Measurements from ENCODE around the gene NEURL1.

The NEURL1 gene

DNA sequence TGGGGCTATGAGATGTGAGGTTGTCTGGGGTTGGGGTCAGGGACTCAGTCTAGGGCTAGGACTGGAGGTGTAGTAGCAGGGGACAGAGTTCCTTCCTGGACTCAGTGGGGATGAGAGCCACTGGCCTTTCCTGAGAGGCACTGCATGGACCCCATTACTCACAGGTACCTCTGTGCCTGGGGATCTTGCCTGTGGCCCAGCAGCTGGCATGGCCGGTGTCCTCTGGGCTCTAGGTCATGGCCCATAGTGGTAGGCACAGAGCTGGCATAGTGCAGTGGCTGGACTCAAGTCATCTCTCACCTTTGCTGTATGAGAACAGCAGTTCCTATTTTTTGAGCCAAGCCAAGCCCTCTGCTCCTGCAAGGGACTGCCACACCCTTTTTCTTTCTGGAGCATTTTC, 51.9 kb downstream of the NEURL1 start:
- Histone ChIP-seq H3K27ac (ENCODE audit: insufficient read depth, low read length, poor library complexity, severe bottlenecking) (no peak overlapping the region), H3K9me3 (ENCODE audit: control insufficient read depth, low read length) (no peaks in the 10 kb centered on the region), H3K27me3 (replicated peaks; ENCODE audit: control insufficient read depth, insufficient read depth, low read length, poor library complexity, severe bottlenecking) (no peaks in the 10 kb centered on the region), H3K4me1 (ENCODE audit: control insufficient read depth, insufficient read depth, low read length, poor library complexity, severe bottlenecking) (peaks cover 2% of the 10 kb centered on the region), H3K4me3 (ENCODE audit: insufficient read depth, low read depth, low read length, poor library complexity, severe bottlenecking) (no peak overlapping the region), H3K36me3 (ENCODE audit: control insufficient read depth, insufficient read depth, low read length) (no peaks in the 10 kb centered on the region)
- DNase-seq: no peak

DNA sequence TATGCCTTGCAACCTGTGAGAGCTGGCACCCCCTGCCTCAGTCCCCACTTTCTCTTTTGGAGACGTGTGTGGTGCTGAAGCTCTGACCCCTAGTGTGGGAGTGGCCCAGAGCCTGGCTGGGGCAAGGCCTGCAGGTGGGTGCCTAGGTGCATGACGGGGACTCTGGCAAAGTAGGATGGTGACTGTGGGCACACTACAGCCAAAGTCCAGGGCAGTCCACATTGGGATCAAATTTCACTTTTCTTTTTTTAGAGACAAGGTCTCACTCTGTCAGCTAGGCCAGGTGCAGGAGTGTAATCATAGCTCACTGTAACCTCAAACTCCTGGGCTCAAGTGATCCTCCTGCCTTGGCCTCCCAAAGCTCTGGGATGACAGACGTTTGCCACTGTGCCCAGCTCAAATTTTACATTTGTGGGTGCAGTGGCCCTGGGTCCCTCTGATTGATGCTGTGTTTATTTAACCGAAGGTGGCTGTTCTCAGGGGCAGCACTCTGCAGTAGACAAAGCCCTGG, 52.3 kb downstream of the NEURL1 start:
- H3K36me3 ChIP-seq (ENCODE audit: control insufficient read depth, insufficient read depth, low read length): no peaks in the 10 kb centered on the region
- peaks cover 2% of the 10 kb centered on the region for H3K4me1 ChIP-seq (ENCODE audit: control insufficient read depth, insufficient read depth, low read length, poor library complexity, severe bottlenecking)
- no peaks in the 10 kb centered on the region for H3K9me3 ChIP-seq (ENCODE audit: control insufficient read depth, low read length)
- H3K4me3 ChIP-seq (ENCODE audit: insufficient read depth, low read depth, low read length, poor library complexity, severe bottlenecking): no peak overlapping the region
- no peak for DNase-seq
- no peak overlapping the region for H3K27ac ChIP-seq (ENCODE audit: insufficient read depth, low read length, poor library complexity, severe bottlenecking)
- H3K27me3 ChIP-seq (replicated peaks; ENCODE audit: control insufficient read depth, insufficient read depth, low read length, poor library complexity, severe bottlenecking): no peaks in the 10 kb centered on the region

- Histone ChIP-seq H3K27me3 (replicated peaks; ENCODE audit: control insufficient read depth, insufficient read depth, low read length, poor library complexity, severe bottlenecking) (no peaks in the 10 kb centered on the region), H3K36me3 (ENCODE audit: control insufficient read depth, insufficient read depth, low read length) (no peaks in the 10 kb centered on the region), H3K27ac (ENCODE audit: insufficient read depth, low read length, poor library complexity, severe bottlenecking) (no peak overlapping the region), H3K4me3 (ENCODE audit: insufficient read depth, low read depth, low read length, poor library complexity, severe bottlenecking) (no peak overlapping the region), H3K9me3 (ENCODE audit: control insufficient read depth, low read length) (no peaks in the 10 kb centered on the region), H3K4me1 (ENCODE audit: control insufficient read depth, insufficient read depth, low read length, poor library complexity, severe bottlenecking) (peaks cover 2% of the 10 kb centered on the region)
- DNase-seq: no peak
Observed at GRCh38 chr10:103546401-103546800, 52.9 kb downstream of the NEURL1 start.

DNA sequence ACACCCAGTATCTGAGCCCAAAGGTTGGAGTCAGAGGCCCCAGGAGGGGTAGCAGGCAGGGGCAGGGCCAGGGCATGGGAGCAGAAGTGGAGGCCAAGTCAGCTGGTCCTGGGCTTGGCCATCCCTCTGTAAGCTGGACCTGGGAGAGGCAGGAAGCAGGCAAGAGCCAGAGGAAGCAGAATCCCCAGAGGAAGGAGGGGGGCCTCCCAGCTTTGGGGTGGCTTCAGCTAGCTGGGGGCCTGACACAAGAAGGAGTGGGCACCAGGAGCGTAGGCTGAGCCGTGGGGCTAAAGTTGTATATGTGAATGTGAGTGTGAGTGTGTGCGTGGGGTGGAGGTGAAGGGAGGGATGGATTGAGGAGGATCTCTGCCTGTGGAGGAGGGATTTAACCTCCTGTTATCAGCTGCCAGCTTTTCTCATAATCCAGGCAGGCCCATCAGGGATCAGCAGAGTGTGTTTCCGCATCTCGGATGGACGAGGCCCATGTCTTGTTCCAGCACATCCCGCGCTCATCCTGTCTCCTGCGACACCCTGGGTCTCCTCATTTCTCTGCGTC, 54.0 kb downstream of the NEURL1 start:
- Histone ChIP-seq H3K36me3 (ENCODE audit: control insufficient read depth, insufficient read depth, low read length) (no peaks in the 10 kb centered on the region), H3K9me3 (ENCODE audit: control insufficient read depth, low read length) (no peaks in the 10 kb centered on the region), H3K27ac (ENCODE audit: insufficient read depth, low read length, poor library complexity, severe bottlenecking) (no peak overlapping the region), H3K4me1 (ENCODE audit: control insufficient read depth, insufficient read depth, low read length, poor library complexity, severe bottlenecking) (peaks cover 2% of the 10 kb centered on the region), H3K4me3 (ENCODE audit: insufficient read depth, low read depth, low read length, poor library complexity, severe bottlenecking) (no peak overlapping the region), H3K27me3 (replicated peaks; ENCODE audit: control insufficient read depth, insufficient read depth, low read length, poor library complexity, severe bottlenecking) (no peaks in the 10 kb centered on the region)
- no peak for DNase-seq

GRCh38 chr10:103548006-103548405, 54.5 kb downstream of the NEURL1 start:
- Histone ChIP-seq H3K4me3 (ENCODE audit: insufficient read depth, low read depth, low read length, poor library complexity, severe bottlenecking) (no peak overlapping the region), H3K36me3 (ENCODE audit: control insufficient read depth, insufficient read depth, low read length) (no peaks in the 10 kb centered on the region), H3K4me1 (ENCODE audit: control insufficient read depth, insufficient read depth, low read length, poor library complexity, severe bottlenecking) (no peaks in the 10 kb centered on the region), H3K27ac (ENCODE audit: insufficient read depth, low read length, poor library complexity, severe bottlenecking) (no peak overlapping the region), H3K27me3 (replicated peaks; ENCODE audit: control insufficient read depth, insufficient read depth, low read length, poor library complexity, severe bottlenecking) (no peaks in the 10 kb centered on the region), H3K9me3 (ENCODE audit: control insufficient read depth, low read length) (no peaks in the 10 kb centered on the region)
- no peak for DNase-seq

DNA sequence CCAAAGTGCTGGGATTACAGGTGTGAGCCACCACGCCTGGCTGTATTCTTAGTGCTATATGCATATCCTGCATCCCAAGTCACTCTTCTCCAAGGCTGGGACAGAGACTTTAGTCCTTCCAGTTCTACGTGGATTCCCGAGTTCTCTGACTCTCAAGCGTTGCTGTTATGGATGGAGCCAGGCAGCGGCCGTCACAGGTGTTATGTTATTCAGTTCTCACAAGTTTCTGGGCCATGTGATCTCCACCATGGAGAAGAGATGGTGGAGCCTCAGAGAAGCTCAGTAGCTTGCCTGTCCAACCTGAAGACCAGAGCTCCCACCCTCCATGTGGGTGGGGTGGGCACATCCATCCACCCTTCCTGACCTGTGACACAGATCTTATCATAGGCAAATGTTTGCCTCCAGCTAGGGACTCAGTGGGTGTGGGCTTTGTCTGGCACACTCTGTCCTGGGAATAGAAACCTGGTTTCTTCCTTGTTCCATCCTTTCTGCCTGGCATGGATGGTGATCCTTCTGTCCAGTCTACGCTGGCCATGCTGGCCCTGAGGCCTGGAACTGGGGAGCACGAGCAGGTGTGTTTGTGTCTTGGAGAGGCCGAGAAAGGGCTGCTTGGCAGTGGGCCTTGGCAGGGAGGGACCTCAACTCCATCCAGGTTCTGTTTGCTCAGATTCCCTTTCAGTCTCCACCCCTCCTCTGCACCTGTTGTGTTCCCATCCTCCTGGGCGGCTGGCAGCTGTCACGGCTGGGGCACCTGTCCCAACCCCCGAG, 55.3 kb downstream of the NEURL1 start:
- DNase-seq: no peak
- no peaks in the 10 kb centered on the region for H3K4me1 ChIP-seq (ENCODE audit: control insufficient read depth, insufficient read depth, low read length, poor library complexity, severe bottlenecking)
- H3K27ac ChIP-seq (ENCODE audit: insufficient read depth, low read length, poor library complexity, severe bottlenecking): no peak overlapping the region
- no peaks in the 10 kb centered on the region for H3K27me3 ChIP-seq (replicated peaks; ENCODE audit: control insufficient read depth, insufficient read depth, low read length, poor library complexity, severe bottlenecking)
- H3K4me3 ChIP-seq (ENCODE audit: insufficient read depth, low read depth, low read length, poor library complexity, severe bottlenecking): no peak overlapping the region
- H3K36me3 ChIP-seq (ENCODE audit: control insufficient read depth, insufficient read depth, low read length): no peaks in the 10 kb centered on the region
- no peaks in the 10 kb centered on the region for H3K9me3 ChIP-seq (ENCODE audit: control insufficient read depth, low read length)

DNA sequence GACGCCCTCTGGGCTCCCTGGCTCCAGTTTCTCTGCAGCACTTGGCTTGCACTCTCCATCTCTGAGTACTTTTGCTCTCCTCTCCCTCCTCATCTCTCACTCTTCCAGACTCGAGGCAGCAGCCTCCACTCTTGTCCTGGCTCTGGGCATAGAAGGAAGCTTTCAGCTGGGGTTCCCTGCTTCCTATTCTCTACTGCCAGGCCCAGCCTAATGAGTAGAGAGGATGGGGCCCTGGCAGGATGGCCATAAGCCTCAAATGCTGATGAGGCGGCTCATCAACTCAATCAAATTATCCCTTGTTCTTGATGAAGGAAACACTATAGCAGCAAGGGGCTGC, 55.8 kb downstream of the NEURL1 start:
- H3K27ac ChIP-seq (ENCODE audit: insufficient read depth, low read length, poor library complexity, severe bottlenecking): no peak overlapping the region
- H3K4me1 ChIP-seq (ENCODE audit: control insufficient read depth, insufficient read depth, low read length, poor library complexity, severe bottlenecking): no peaks in the 10 kb centered on the region
- H3K36me3 ChIP-seq (ENCODE audit: control insufficient read depth, insufficient read depth, low read length): no peaks in the 10 kb centered on the region
- no peak for DNase-seq
- H3K4me3 ChIP-seq (ENCODE audit: insufficient read depth, low read depth, low read length, poor library complexity, severe bottlenecking): no peak overlapping the region
- H3K9me3 ChIP-seq (ENCODE audit: control insufficient read depth, low read length): no peaks in the 10 kb centered on the region
- no peaks in the 10 kb centered on the region for H3K27me3 ChIP-seq (replicated peaks; ENCODE audit: control insufficient read depth, insufficient read depth, low read length, poor library complexity, severe bottlenecking)

GRCh38 chr10:103550229-103550628, 56.7 kb downstream of the NEURL1 start:
- no peak overlapping the region for H3K27ac ChIP-seq (ENCODE audit: insufficient read depth, low read length, poor library complexity, severe bottlenecking)
- no peak for DNase-seq
- H3K4me1 ChIP-seq (ENCODE audit: control insufficient read depth, insufficient read depth, low read length, poor library complexity, severe bottlenecking): no peaks in the 10 kb centered on the region
- H3K36me3 ChIP-seq (ENCODE audit: control insufficient read depth, insufficient read depth, low read length): no peaks in the 10 kb centered on the region
- H3K27me3 ChIP-seq (replicated peaks; ENCODE audit: control insufficient read depth, insufficient read depth, low read length, poor library complexity, severe bottlenecking): no peaks in the 10 kb centered on the region
- H3K9me3 ChIP-seq (ENCODE audit: control insufficient read depth, low read length): no peaks in the 10 kb centered on the region
- no peak overlapping the region for H3K4me3 ChIP-seq (ENCODE audit: insufficient read depth, low read depth, low read length, poor library complexity, severe bottlenecking)

DNA sequence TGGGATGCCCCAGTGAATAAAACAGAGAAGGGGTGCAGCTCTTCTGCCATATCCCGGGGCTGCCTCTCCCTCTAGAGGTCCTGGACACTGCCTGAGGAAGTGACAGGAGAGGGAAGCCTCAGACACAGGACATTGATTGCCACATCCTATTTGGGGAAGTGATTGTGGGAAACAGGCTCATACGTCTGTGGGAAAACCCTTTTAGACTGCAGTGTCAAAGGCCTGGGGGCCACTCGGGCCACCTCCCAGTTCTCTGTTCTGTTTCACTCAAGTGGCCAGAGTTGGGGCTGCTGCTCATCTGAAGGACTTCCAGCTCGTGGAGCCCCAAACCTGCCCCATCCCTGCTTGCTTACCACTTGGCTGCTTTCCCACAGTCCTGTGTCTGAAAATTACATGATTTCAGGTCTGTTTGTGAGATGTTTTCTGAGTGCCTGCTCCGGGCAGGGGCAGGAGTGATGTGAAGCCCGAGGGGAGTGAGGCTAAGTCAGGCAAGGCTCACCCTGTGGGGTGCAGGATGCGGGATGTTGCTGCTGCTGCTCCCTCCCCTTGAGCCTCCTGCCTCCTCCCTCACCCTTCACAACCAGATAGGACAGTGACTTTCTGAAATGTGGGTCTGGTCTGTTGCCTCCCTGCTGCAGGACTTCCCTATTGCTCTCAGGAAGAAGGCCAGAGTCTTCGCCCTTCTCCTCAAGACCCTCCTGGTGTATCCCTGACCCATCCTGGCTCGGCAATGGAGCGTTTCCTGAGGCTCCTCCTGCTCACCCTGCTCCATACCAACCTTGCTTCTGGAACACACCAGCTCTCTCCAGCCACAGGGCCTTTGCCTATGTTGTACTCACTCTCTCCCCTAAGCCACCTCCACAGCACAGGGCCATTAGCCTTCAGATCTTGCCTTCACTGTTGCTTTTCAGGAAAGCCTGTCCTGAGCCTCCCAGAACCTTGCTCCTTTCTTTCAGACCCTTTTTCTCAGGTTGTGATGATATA, 58.4 kb downstream of the NEURL1 start:
- DNase-seq: no peak
- Histone ChIP-seq H3K27ac (ENCODE audit: insufficient read depth, low read length, poor library complexity, severe bottlenecking) (no peak overlapping the region), H3K27me3 (replicated peaks; ENCODE audit: control insufficient read depth, insufficient read depth, low read length, poor library complexity, severe bottlenecking) (no peaks in the 10 kb centered on the region), H3K36me3 (ENCODE audit: control insufficient read depth, insufficient read depth, low read length) (no peaks in the 10 kb centered on the region), H3K4me1 (ENCODE audit: control insufficient read depth, insufficient read depth, low read length, poor library complexity, severe bottlenecking) (no peaks in the 10 kb centered on the region), H3K9me3 (ENCODE audit: control insufficient read depth, low read length) (no peaks in the 10 kb centered on the region), H3K4me3 (ENCODE audit: insufficient read depth, low read depth, low read length, poor library complexity, severe bottlenecking) (no peak overlapping the region)

Data from effector memory CD4-positive, alpha-beta T cell (primary cell).